GM23248 (cell line): ENCODE measurements around the gene SMARCA2. TPM values are rescaled to one million over a fixed set of nuclear protein-coding genes. Genes with fewer than 3 reads are reported as not detected.

Source experiments
- DNase-seq: peaks from one replicate; pipeline ENCODE4 v3.0.0-alpha.2; 2015
- H2AFZ ChIP-seq: fragments of 200-600 bp; sonication (generic); 2 replicates; pipeline ENCODE4 v1.6.1; 2016; ENCODE audit warnings: antibody characterized with exemption
- H3F3A ChIP-seq: fragments of 200-600 bp; sonication (generic); 2 replicates; pipeline ENCODE4 v1.6.1; 2016; ENCODE audit warnings: mild to moderate bottlenecking, antibody characterized with exemption, mixed run types; ENCODE audit not compliant: insufficient read depth
- H3K27ac ChIP-seq: fragments of 200-600 bp; sonication (generic); 2 replicates; pipeline ENCODE4 v1.5.1; 2016; ENCODE audit warnings: mild to moderate bottlenecking
- H3K27me3 ChIP-seq: fragments of 200-600 bp; sonication (generic); replicated peaks from 2 replicates; pipeline ENCODE4 v1.6.1; 2016; ENCODE audit warnings: mild to moderate bottlenecking; ENCODE audit not compliant: insufficient read depth
- H3K36me3 ChIP-seq: fragments of 200-600 bp; sonication (generic); 2 replicates; pipeline ENCODE4 v1.6.1; 2016; ENCODE audit warnings: low read depth, mild to moderate bottlenecking
- H3K4me1 ChIP-seq: fragments of 200-600 bp; sonication (generic); 2 replicates; pipeline ENCODE4 v1.6.1; 2016; ENCODE audit warnings: mild to moderate bottlenecking; ENCODE audit not compliant: insufficient read depth
- H3K4me2 ChIP-seq: fragments of 200-600 bp; sonication (generic); one replicate; pipeline ENCODE4 v1.6.1; 2016; ENCODE audit warnings: mild to moderate bottlenecking; ENCODE audit not compliant: unreplicated experiment
- H3K4me3 ChIP-seq: fragments of 200-600 bp; sonication (generic); 2 replicates; pipeline ENCODE4 v1.5.1; 2016; ENCODE audit warnings: mild to moderate bottlenecking
- H3K79me2 ChIP-seq: fragments of 200-600 bp; sonication (generic); 2 replicates; pipeline ENCODE4 v1.6.1; 2016; ENCODE audit warnings: mild to moderate bottlenecking; ENCODE audit not compliant: insufficient read depth
- H3K9ac ChIP-seq: fragments of 200-600 bp; sonication (generic); 2 replicates; pipeline ENCODE4 v1.6.1; 2016; ENCODE audit warnings: mild to moderate bottlenecking
- H3K9me2 ChIP-seq: fragments of 200-600 bp; sonication (generic); 2 replicates; pipeline ENCODE4 v1.6.1; 2016; ENCODE audit warnings: mixed run types, mild to moderate bottlenecking, moderate library complexity; ENCODE audit not compliant: insufficient read depth
- H3K9me3 ChIP-seq: fragments of 200-600 bp; sonication (generic); one replicate; pipeline ENCODE4 v1.6.1; 2017; ENCODE audit warnings: low read depth
- H4K20me1 ChIP-seq: fragments of 200-600 bp; sonication (generic); 2 replicates; pipeline ENCODE4 v1.6.0; 2016; ENCODE audit not compliant: insufficient read depth
- EZH2 ChIP-seq: fragments of 200-600 bp; sonication (generic); IDR thresholded peaks from 2 replicates; pipeline ENCODE4 v1.6.1; 2018; ENCODE audit warnings: antibody characterized with exemption, mild to moderate bottlenecking; ENCODE audit not compliant: insufficient read depth, poor library complexity, severe bottlenecking
- EZH2phosphoT487 ChIP-seq: fragments of 200-600 bp; sonication (generic); IDR thresholded peaks from 2 replicates; pipeline ENCODE4 v1.6.1; 2018; ENCODE audit warnings: antibody characterized with exemption, moderate library complexity, mild to moderate bottlenecking, low read depth; ENCODE audit not compliant: insufficient read depth
- WGBS, 2 experiments: methylation state at CpG; one replicate each; pipeline ENCODE4 v1.1.6; 2015 to 2017; ENCODE audit warnings: low lambda C conversion rate in 2 of 2, low coverage in 1 of 2; ENCODE audit errors: missing lambda C conversion rate in 2 of 2; 5-methylcytosine and 5-hydroxymethylcytosine counted together
- in situ Hi-C: fragments of 300-500 bp; cut with MboI; formaldehyde crosslinking; loops from 2 replicates; pipeline ENCODE4 v1.15.0; 2020
- polyA plus RNA-seq: library from polyadenylated mRNA; unstranded; fragments of >200 nt; fragmentation: Nextera tagmentation; extraction: Ambion mirVana; gene quantifications from 2 replicates; pipeline ENCODE4 v1.2.1, GENCODE V29; 2016
- total RNA-seq: library from RNA; depleted of rRNA; stranded (reverse); fragments of >200 nt; shearing (Covaris generic); gene quantifications from 2 replicates; pipeline ENCODE4 v1.2.3, GENCODE V29; 2014

SMARCA2 gene
- total and polyA plus RNA-seq, 2 experiments from 2014 or later, result 26.7 to 47.4 TPM

DNA sequence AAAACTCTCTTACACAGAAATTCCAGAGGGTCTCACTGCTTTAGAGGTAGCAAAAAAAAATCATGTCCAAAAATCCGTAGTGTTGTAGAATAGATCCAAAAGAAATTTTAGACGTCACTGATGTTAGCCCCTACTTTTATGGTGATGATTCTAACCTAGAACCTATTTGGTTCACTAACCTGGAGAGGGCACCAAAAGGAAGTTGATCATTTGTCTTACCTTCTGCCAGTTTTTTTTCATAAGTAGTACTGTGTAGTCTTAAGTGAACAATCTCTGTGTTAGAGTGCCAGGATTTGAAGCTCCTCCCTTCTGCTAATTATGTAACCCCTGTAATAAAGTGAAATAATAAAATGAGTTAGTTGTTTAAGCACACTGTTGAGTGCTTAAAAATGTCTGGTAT, 215.2 kb downstream of the SMARCA2 start:
- Histone ChIP-seq H4K20me1 (no peaks in the 10 kb centered on the region), H3K9ac (no peak overlapping the region), H2AFZ (no peak overlapping the region), H3K4me1 (peaks cover 35% of the 10 kb centered on the region), H3K27me3 (no peaks in the 10 kb centered on the region), H3K27ac (no peak overlapping the region), H3K4me3 (no peak overlapping the region), H3K4me2 (no peak overlapping the region), H3K79me2 (no peaks in the 10 kb centered on the region), H3F3A (peaks cover 19% of the 10 kb centered on the region), H3K9me3 (no peaks in the 10 kb centered on the region), H3K9me2 (no peaks in the 10 kb centered on the region), H3K36me3 (no peaks in the 10 kb centered on the region)
- 82 to 90% methylated on average over 2 of the region's 2 CpGs for WGBS, 2 experiments
- in situ Hi-C loops, result no loop called here
- no peak for DNase-seq
- TF ChIP-seq EZH2 (no peak), EZH2phosphoT487 (no peak)

DNA sequence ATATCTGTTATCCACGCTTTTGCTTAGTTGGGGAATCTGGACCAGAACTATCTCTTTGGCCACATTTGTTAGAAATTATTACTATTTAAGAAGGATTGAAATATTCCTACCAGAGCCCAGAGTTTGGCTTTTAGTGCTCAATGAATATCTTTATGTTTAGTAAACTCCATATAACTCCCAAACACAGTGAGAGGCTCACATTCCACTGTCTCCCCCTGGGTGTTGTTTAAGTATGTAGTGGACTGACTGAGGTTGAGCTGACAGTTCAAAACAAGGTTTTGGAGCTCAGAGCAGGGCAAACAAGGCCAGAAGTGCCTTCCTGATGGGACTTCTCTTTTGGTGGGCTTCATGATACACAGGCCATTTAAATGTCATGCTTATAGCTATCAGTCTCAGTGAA, 216.0 kb downstream of the SMARCA2 start:
- Histone ChIP-seq H2AFZ (peak overlapping the region; percentile 33; the same call in 1 of the 2 replicates), H4K20me1 (no peaks in the 10 kb centered on the region), H3F3A (peaks cover 19% of the 10 kb centered on the region), H3K36me3 (no peaks in the 10 kb centered on the region), H3K79me2 (no peaks in the 10 kb centered on the region), H3K4me1 (peaks cover 35% of the 10 kb centered on the region), H3K4me3 (no peak overlapping the region), H3K9me2 (no peaks in the 10 kb centered on the region), H3K9me3 (no peaks in the 10 kb centered on the region), H3K27me3 (no peaks in the 10 kb centered on the region), H3K27ac (no peak overlapping the region), H3K4me2 (no peak overlapping the region), H3K9ac (no peak overlapping the region)
- in situ Hi-C loops, result no loop called here
- no peak for DNase-seq
- TF ChIP-seq EZH2 (no peak), EZH2phosphoT487 (no peak)
- 100% methylated on average over 1 of the region's 1 CpG for WGBS, 2 experiments

- H3K9ac ChIP-seq, result no peak overlapping the region
- peaks cover 35% of the 10 kb centered on the region for H3K4me1 ChIP-seq
- DNase-seq, result peak; percentile 87
- no peaks in the 10 kb centered on the region for H3K27me3 ChIP-seq
- 38 to 39% methylated on average over 2 of the region's 2 CpGs for WGBS, 2 experiments
- H3K9me3 ChIP-seq, result no peaks in the 10 kb centered on the region
- no peaks in the 10 kb centered on the region for H3K36me3 ChIP-seq
- no peaks in the 10 kb centered on the region for H3K79me2 ChIP-seq
- H3F3A ChIP-seq, result peaks cover 19% of the 10 kb centered on the region
- H3K27ac ChIP-seq, result peak overlapping the region; percentile 30; the same call in 1 of the 2 replicates
- H2AFZ ChIP-seq, result peak overlapping the region; percentile 33; the same call in 1 of the 2 replicates
- no peak overlapping the region for H3K4me3 ChIP-seq
- H3K9me2 ChIP-seq, result no peaks in the 10 kb centered on the region
- TF ChIP-seq EZH2, result no peak
- 0 out of 2 replicates have a peak, but pooled peaks have one; percentile 34 for TF ChIP-seq EZH2phosphoT487
- no peaks in the 10 kb centered on the region for H4K20me1 ChIP-seq
- in situ Hi-C loops, result no loop called here
- no peak overlapping the region for H3K4me2 ChIP-seq
Measured at GRCh38 chr9:2231829-2232228, 216.7 kb downstream of the SMARCA2 start.

GRCh38 chr9:2233274-2233673, 218.1 kb downstream of the SMARCA2 start:
- Histone ChIP-seq H3K27ac (no peak overlapping the region), H3K4me3 (no peak overlapping the region), H3K9ac (no peak overlapping the region), H3F3A (peaks cover 19% of the 10 kb centered on the region), H3K4me1 (peaks cover 27% of the 10 kb centered on the region), H3K27me3 (no peaks in the 10 kb centered on the region), H4K20me1 (no peaks in the 10 kb centered on the region), H3K9me2 (no peaks in the 10 kb centered on the region), H3K79me2 (no peaks in the 10 kb centered on the region), H3K4me2 (no peak overlapping the region), H3K36me3 (no peaks in the 10 kb centered on the region), H2AFZ (no peak overlapping the region), H3K9me3 (no peaks in the 10 kb centered on the region)
- WGBS, 2 experiments, result 47 to 51% methylated on average over 3 of the region's 3 CpGs
- no peak for TF ChIP-seq EZH2phosphoT487
- no peak for TF ChIP-seq EZH2
- in situ Hi-C loops, result no loop called here
- no peak for DNase-seq

DNA sequence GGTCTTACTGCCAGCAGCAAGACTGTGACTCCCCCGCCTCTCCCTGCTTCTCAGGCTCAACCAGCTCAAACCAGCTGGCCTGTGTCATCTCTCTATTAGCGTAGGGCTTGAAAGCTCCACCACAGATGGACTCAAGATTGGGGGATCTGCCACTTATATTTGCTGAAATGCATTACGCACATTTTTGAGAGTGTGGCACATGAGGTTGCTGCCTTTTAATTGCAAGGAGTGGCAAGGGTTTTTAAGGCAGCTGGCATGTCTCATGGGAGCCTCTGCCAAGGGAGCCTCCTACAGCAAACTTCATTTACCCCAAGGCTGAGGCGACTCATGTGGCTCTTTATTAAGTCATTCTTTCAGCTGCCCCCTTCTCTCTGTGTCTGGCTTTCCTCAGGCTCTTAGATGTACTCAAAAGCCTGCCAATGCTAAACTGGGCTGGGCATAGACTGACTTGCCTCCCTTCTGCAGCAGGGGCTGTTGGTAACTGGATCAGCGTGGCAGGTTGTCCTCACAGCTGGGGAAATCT, 219.3 kb downstream of the SMARCA2 start:
- Histone ChIP-seq H3K79me2 (no peaks in the 10 kb centered on the region), H3K4me2 (peak overlapping the region; percentile 11), H2AFZ (no peak overlapping the region), H3K9ac (no peak overlapping the region), H3F3A (peaks cover 19% of the 10 kb centered on the region), H3K36me3 (no peaks in the 10 kb centered on the region), H3K27ac (no peak overlapping the region), H3K27me3 (no peaks in the 10 kb centered on the region), H3K4me3 (no peak overlapping the region), H3K4me1 (peaks cover 27% of the 10 kb centered on the region), H3K9me3 (no peaks in the 10 kb centered on the region), H3K9me2 (no peaks in the 10 kb centered on the region), H4K20me1 (no peaks in the 10 kb centered on the region)
- no peak for TF ChIP-seq EZH2phosphoT487
- TF ChIP-seq EZH2, result no peak
- WGBS, 2 experiments, result 24 to 25% methylated on average over 5 of the region's 5 CpGs
- DNase-seq, result peak; percentile 63
- in situ Hi-C loops, result no loop called here
